RWPE1 (cell line): Measurements from ENCODE around the gene L1TD1.

Source experiments
- CTCF ChIA-PET: fragments of 350-600 bp; sonication (Branson Sonifier 250); formaldehyde crosslinking; extraction: SDS; loops from one replicate; lab custom pipeline; 2021; lab: Yijun Ruan, JAX
- POLR2A ChIA-PET: fragments of 400-600 bp; formaldehyde crosslinking; extraction: SDS; loops from one replicate; lab custom pipeline; 2020; ENCODE audit warnings: antibody characterized with exemption; ENCODE audit not compliant: low non-redundant PET; lab: Yijun Ruan, JAX
- DNase-seq: peaks from one replicate; pipeline ENCODE4 v3.0.0; 2012; ENCODE audit warnings: low spot score
- H3K27ac ChIP-seq: fragments of 450-650 bp; 2 replicates; pipeline ENCODE4 v1.5.1; 2017
- CTCF ChIP-seq: fragments of 450-650 bp; conservative IDR thresholded peaks from 2 replicates; pipeline ENCODE4 v1.5.1; 2017; ENCODE audit warnings: low read depth, mild to moderate bottlenecking

The L1TD1 gene

GRCh38 chr1:62185677-62186076 is 9.0 kb upstream of the L1TD1 start:
- DNase-seq = no peak
- CTCF ChIA-PET = interaction anchor here (0.6 to 0.7 kb wide), 2 partner anchors 16 to 429 kb away, joined by 3 to 5 read pairs; no protein-coding TSS in a partner anchor
- TF ChIP-seq CTCF = no peak
- no peak overlapping the region for H3K27ac ChIP-seq
- POLR2A ChIA-PET = no interaction called here

GRCh38 chr1:62187548-62187947 is 7.1 kb upstream of the L1TD1 start:
- no peak for TF ChIP-seq CTCF
- no peak for DNase-seq
- H3K27ac ChIP-seq = no peak overlapping the region
- ChIA-PET CTCF (interaction anchor here (0.7 kb wide), 1 partner anchor 12 kb away, joined by 5 read pairs; no protein-coding TSS in a partner anchor), POLR2A (no interaction called here)

GRCh38 chr1:62188111-62188510 is 6.5 kb upstream of the L1TD1 start:
- no peak for DNase-seq
- ChIA-PET POLR2A (no interaction called here), CTCF (no interaction called here)
- H3K27ac ChIP-seq = no peak overlapping the region
- no peak for TF ChIP-seq CTCF

GRCh38 chr1:62196086-62196690 is 1.5 kb downstream of the L1TD1 start:
- ChIA-PET POLR2A (no interaction called here), CTCF (no interaction called here)
- DNase-seq = no peak
- no peak overlapping the region for H3K27ac ChIP-seq
- TF ChIP-seq CTCF = no peak

GRCh38 chr1:62198069-62198780 is 3.6 kb downstream of the L1TD1 start:
- H3K27ac ChIP-seq = no peak overlapping the region
- no peak for DNase-seq
- TF ChIP-seq CTCF = no peak
- ChIA-PET POLR2A (no interaction called here), CTCF (interaction anchor here (0.7 to 1.2 kb wide), 2 partner anchors 23 to 1889 kb away, joined by 3 read pairs; no protein-coding TSS in a partner anchor)

GRCh38 chr1:62198781-62199125 is 4.1 kb downstream of the L1TD1 start:
- ChIA-PET CTCF (no interaction called here), POLR2A (no interaction called here)
- no peak for DNase-seq
- no peak overlapping the region for H3K27ac ChIP-seq
- no peak for TF ChIP-seq CTCF
